ENCODE results near the gene RAB40C.

RAB40C gene

DNA sequence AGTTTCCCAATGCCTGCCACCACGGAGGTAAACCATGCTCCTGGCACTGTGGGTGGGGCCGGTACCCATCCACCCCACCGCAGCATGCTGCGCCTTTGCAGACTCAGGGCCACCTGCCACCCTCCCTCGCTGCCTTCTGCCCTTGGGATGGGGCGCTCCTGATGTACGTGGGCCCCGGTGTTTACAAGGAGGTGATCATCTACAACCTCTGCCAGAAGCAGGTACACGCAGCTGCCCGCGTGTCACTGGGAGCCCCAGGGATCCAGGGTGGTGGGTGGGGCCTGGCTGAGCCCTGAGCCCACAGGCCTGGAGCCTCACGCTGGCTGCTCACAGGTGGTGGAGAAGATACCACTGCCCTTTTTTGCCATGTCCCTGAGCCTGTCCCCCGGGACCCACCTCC, 76.7 kb downstream of the RAB40C start:
- TF ChIP-seq POLR2AphosphoS5 (IDR thresholded peaks at IDR 0.05; ENCODE audit: low read depth, low read length) (no peak), TAF1 (IDR thresholded peaks at IDR 0.05; ENCODE audit: borderline replicate concordance, insufficient read depth, low read length) (no peak), SIN3A (IDR thresholded peaks at IDR 0.05; ENCODE audit: borderline replicate concordance, insufficient read depth, low read length) (no peak), FOXP2 (optimal IDR thresholded peaks at IDR 0.05; ENCODE audit: borderline replicate concordance, extremely low read depth, extremely low read length, insufficient read depth) (no peak), REST (IDR thresholded peaks at IDR 0.05; ENCODE audit: insufficient read depth in 1 of 2, low read depth in 2 of 2, low read length in 2 of 2) (no peak)

DNA sequence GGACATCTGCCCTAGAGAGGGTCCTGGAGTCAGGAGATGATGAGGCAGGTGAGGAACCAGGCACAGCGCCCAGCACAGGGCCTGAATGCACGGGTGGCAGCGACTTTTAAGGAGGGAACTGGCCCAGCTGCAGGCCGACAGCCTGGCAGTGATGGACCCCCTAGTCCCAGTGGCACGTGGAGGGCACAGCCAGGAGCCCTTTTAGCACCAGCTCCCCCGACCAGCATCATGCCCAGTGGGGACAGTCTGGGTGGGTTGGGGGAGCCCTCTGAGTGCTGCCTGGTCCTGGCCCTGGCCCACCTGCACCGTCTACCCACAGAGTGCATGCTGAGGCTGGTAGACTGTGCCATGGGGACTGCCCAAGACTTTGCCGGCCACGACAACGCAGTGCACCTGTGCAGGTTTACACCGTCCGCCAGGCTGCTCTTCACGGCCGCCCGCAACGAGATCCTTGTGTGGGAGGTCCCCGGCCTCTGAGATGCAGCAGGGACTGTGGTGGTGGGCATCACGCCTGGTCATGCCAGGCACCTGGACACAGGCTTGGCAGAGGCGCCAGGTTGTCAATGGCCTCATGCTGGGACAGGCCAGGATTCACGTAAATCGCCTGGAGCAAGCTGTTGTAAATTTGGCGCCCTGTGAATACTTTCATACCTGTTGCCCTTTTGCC, 77.4 kb downstream of the RAB40C start:
- TF ChIP-seq REST (IDR thresholded peaks at IDR 0.05; ENCODE audit: insufficient read depth in 1 of 2, low read depth in 2 of 2, low read length in 2 of 2) (no peak), POLR2AphosphoS5 (IDR thresholded peaks at IDR 0.05; ENCODE audit: low read depth, low read length) (no peak), TAF1 (IDR thresholded peaks at IDR 0.05; ENCODE audit: borderline replicate concordance, insufficient read depth, low read length) (no peak), FOXP2 (optimal IDR thresholded peaks at IDR 0.05; ENCODE audit: borderline replicate concordance, extremely low read depth, extremely low read length, insufficient read depth) (no peak), SIN3A (IDR thresholded peaks at IDR 0.05; ENCODE audit: borderline replicate concordance, insufficient read depth, low read length) (no peak)

DNA sequence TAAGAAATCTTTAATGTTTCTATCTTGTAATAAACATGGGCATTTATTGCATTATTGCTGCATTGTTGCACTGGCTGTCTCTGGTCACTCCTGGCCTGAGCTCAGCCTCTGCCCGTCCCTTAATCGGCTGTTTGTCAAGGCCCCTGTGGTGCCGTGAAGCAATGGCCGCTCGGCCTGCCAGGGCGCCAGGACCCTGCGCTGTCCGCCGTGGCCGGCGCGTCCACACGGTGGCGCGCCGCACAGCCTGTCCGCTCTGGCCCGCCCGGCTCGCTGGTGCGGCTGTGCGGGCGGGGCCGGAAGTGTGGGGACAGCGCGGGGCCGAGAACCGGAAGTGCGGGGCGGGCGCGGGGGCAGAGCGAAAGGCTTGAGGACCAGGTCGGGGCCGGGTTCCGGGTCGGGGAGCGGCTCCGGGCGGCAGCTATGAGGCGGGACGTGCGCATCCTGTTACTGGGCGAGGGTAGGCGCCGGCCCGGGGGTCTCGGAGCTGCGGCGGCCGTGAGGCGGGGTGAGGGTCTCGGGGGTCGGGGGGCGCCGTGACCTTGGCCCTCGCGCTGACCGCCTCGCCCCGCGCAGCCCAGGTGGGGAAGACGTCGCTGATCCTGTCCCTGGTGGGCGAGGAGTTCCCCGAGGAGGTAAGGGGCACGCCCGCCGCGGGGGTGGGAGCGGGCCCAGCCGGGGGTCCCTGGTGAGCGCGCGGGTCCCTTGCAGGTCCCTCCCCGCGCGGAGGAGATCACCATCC, 78.1 kb downstream of the RAB40C start, which contains the start of gene RHOT2:
RHOT2 (plus strand) TSS at position 353 of the 739 bp plus-strand sequence; CDS start at position 421, 68 bp downstream.
- TF ChIP-seq SIN3A (IDR thresholded peaks at IDR 0.05; ENCODE audit: borderline replicate concordance, insufficient read depth, low read length), result peak; percentile 59; the same call in 1 of the 2 replicates
- peak; percentile 35 to 49; a peak in 2 of 4 replicates for TF ChIP-seq REST (IDR thresholded peaks at IDR 0.05; ENCODE audit: insufficient read depth in 1 of 2, low read depth in 2 of 2, low read length in 2 of 2)
- TF ChIP-seq POLR2AphosphoS5 (IDR thresholded peaks at IDR 0.05; ENCODE audit: low read depth, low read length), result peak; percentile 84
- peak; percentile 82; the same call in 1 of the 2 replicates for TF ChIP-seq TAF1 (IDR thresholded peaks at IDR 0.05; ENCODE audit: borderline replicate concordance, insufficient read depth, low read length)
- no peak for TF ChIP-seq FOXP2 (optimal IDR thresholded peaks at IDR 0.05; ENCODE audit: borderline replicate concordance, extremely low read depth, extremely low read length, insufficient read depth)

DNA sequence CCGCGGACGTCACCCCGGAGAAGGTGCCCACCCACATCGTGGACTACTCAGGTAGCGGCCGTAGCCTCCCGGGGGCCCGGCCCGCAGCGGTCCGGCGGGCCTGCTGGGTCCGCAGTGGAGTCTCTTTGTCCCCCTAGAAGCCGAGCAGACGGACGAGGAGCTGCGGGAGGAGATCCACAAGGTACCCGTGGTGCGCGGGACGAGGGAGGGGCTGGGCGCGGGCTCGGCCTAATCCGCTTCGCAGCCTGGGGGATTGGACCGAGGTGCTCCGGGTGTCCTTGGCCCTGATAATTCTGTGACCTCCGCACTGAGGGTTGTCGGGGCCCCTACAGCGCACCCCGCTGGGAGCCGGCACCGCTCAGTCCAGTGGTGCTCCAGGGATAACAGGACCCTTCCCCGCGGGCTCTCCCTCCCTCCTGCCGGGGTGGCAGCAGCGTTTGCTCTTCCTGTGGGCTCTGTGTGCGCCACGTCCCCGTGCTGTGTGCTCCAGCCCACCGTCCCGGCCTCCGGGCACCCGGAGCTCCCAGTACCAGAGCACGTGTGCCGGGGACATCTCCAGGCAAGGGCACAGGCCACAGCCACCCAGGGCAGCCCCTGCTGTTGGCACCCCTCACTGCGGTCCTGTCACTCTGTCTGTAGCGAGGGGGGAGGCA, 78.8 kb downstream of the RAB40C start:
- no peak for TF ChIP-seq POLR2AphosphoS5 (IDR thresholded peaks at IDR 0.05; ENCODE audit: low read depth, low read length)
- TF ChIP-seq FOXP2 (optimal IDR thresholded peaks at IDR 0.05; ENCODE audit: borderline replicate concordance, extremely low read depth, extremely low read length, insufficient read depth), result no peak
- no peak for TF ChIP-seq REST (IDR thresholded peaks at IDR 0.05; ENCODE audit: insufficient read depth in 1 of 2, low read depth in 2 of 2, low read length in 2 of 2)
- no peak for TF ChIP-seq SIN3A (IDR thresholded peaks at IDR 0.05; ENCODE audit: borderline replicate concordance, insufficient read depth, low read length)
- TF ChIP-seq TAF1 (IDR thresholded peaks at IDR 0.05; ENCODE audit: borderline replicate concordance, insufficient read depth, low read length), result no peak
